Liver (tissue), 9 donors: Measurements from ENCODE around the gene TLCD3A. TPM values are rescaled to one million over a fixed set of nuclear protein-coding genes. Genes with fewer than 3 reads are reported as not detected.
A peak's percentile ranks its signal among the peaks of the same experiment; 100 is the strongest.

Experiments used
- DNase-seq: peaks from one replicate; pipeline ENCODE4 v3.0.0-alpha.2; 2017; ENCODE audit warnings: low spot score
- H3K27ac ChIP-seq, 2 donors: one replicate each; pipeline ENCODE4 v1.7.0; 2013; ENCODE audit warnings: inconsistent platforms in 2 of 2, low read length in 2 of 2, control low read depth in 1 of 2, low read depth in 1 of 2, mild to moderate bottlenecking in 1 of 2
- H3K27me3 ChIP-seq, 4 donors: one replicate each; pipeline versions ENCODE4 v1.6.1 to v1.7.0; 2013; ENCODE audit warnings: low read length in 3 of 4, inconsistent platforms in 1 of 4, mild to moderate bottlenecking in 1 of 4, moderate library complexity in 1 of 4; ENCODE audit not compliant: control insufficient read depth in 4 of 4, insufficient read depth in 4 of 4
- H3K36me3 ChIP-seq, 4 donors: one replicate each; pipeline versions ENCODE4 v1.6.1 to v1.7.0; 2013; ENCODE audit warnings: low read length in 3 of 4, mild to moderate bottlenecking in 3 of 4, low read depth in 1 of 4, moderate library complexity in 1 of 4; ENCODE audit not compliant: control insufficient read depth in 4 of 4, insufficient read depth in 3 of 4
- H3K4me1 ChIP-seq, 4 donors: one replicate each; pipeline versions ENCODE4 v1.6.1 to v1.7.0; 2013; ENCODE audit warnings: low read length in 3 of 4, mild to moderate bottlenecking in 3 of 4, moderate library complexity in 1 of 4; ENCODE audit not compliant: control insufficient read depth in 4 of 4, insufficient read depth in 4 of 4
- H3K4me3 ChIP-seq, 3 donors: one replicate each; pipeline versions ENCODE4 v1.6.1 to v1.7.0; 2013; ENCODE audit warnings: low read length in 3 of 3, control low read depth in 1 of 3, low read depth in 1 of 3, mild to moderate bottlenecking in 1 of 3
- H3K9ac ChIP-seq, 2 donors: one replicate each; pipeline ENCODE4 v1.7.0; 2013; ENCODE audit warnings: low read length in 2 of 2, mild to moderate bottlenecking in 2 of 2, moderate library complexity in 2 of 2, control low read depth in 1 of 2, low read depth in 1 of 2
- H3K9me3 ChIP-seq, 4 donors: one replicate each; pipeline versions ENCODE4 v1.6.1 to v1.7.0; 2013; ENCODE audit warnings: low read length in 3 of 4; ENCODE audit not compliant: control insufficient read depth in 4 of 4
- EGR1 ChIP-seq, 2 donors: IDR thresholded peaks; 2 replicates each; pipeline ENCODE4 v1.6.1; 2016 to 2018; ENCODE audit warnings: antibody characterized with exemption in 2 of 2, low read depth in 2 of 2
- FOXA1 ChIP-seq: IDR thresholded peaks from 2 replicates; pipeline ENCODE4 v1.6.1; 2016; ENCODE audit warnings: antibody characterized with exemption
- FOXA2 ChIP-seq: IDR thresholded peaks from 2 replicates; pipeline ENCODE4 v1.6.1; 2016; ENCODE audit warnings: antibody characterized with exemption
- GABPA ChIP-seq, 2 donors: IDR thresholded peaks in 1 of 2; conservative IDR thresholded peaks in 1 of 2; 2 replicates each; pipeline ENCODE4 v1.6.1; 2016; ENCODE audit warnings: antibody characterized with exemption in 2 of 2, mild to moderate bottlenecking in 1 of 2, moderate library complexity in 1 of 2
- HNF4A ChIP-seq, 2 donors: conservative IDR thresholded peaks; 2 replicates each; pipeline ENCODE4 v1.6.1; 2016; ENCODE audit warnings: antibody characterized with exemption in 2 of 2, mild to moderate bottlenecking in 2 of 2
- HNF4G ChIP-seq: IDR thresholded peaks from 2 replicates; pipeline ENCODE4 v1.6.1; 2016; ENCODE audit warnings: antibody characterized with exemption
- MAX ChIP-seq: IDR thresholded peaks from 2 replicates; pipeline ENCODE4 v1.6.1; 2016; ENCODE audit warnings: antibody characterized with exemption
- NR2F2 ChIP-seq: IDR thresholded peaks from 2 replicates; pipeline ENCODE4 v1.6.1; 2016; ENCODE audit warnings: antibody characterized with exemption
- RAD21 ChIP-seq, 2 donors: IDR thresholded peaks; 2 replicates each; pipeline ENCODE4 v1.6.1; 2016; ENCODE audit warnings: antibody characterized with exemption in 2 of 2, mild to moderate bottlenecking in 2 of 2
- RXRA ChIP-seq, 2 donors: IDR thresholded peaks; 2 replicates each; pipeline ENCODE4 v1.6.1; 2017 to 2018; ENCODE audit warnings: antibody characterized with exemption in 2 of 2, mild to moderate bottlenecking in 1 of 2
- SP1 ChIP-seq: IDR thresholded peaks from 2 replicates; pipeline ENCODE4 v1.6.1; 2018; ENCODE audit warnings: antibody characterized with exemption, mild to moderate bottlenecking
- ZBTB33 ChIP-seq: IDR thresholded peaks from 2 replicates; pipeline ENCODE4 v1.6.1; 2016; ENCODE audit warnings: antibody characterized with exemption
- WGBS: extraction: QIAGEN DNeasy Blood & Tissue Kit; methylation state at CpG from one replicate; pipeline ENCODE4 v1.1.7; 2013; 5-methylcytosine and 5-hydroxymethylcytosine counted together
- polyA plus RNA-seq, 2 donors: library from polyadenylated mRNA; stranded (reverse) in 1 of 2; unstranded in 1 of 2; fragments of 200-250 nt in 1 of 2; fragments of >200 nt in 1 of 2; fragmentation: Nextera tagmentation in 1 of 2; extraction: Ambion mirVana in 1 of 2; gene quantifications; one replicate each; pipeline versions ENCODE4 v1.2.1 to v1.2.3, GENCODE V29; 2013 to 2015
- total RNA-seq, 2 donors: library from RNA; depleted of rRNA; stranded (reverse); fragments of >200 nt; gene quantifications; one replicate each; pipeline ENCODE4 v1.2.3, GENCODE V29; 2014
- TF ChIP-seq, protein P1 (sequence below): IDR thresholded peaks from 2 replicates; pipeline ENCODE4 v1.6.1; 2016; ENCODE audit warnings: antibody characterized with exemption
- TF ChIP-seq, protein P2 (sequence below): IDR thresholded peaks from 2 replicates; pipeline ENCODE4 v1.6.1; 2016; ENCODE audit warnings: antibody characterized with exemption, mild to moderate bottlenecking
- donor health status: healthy.
- donor health status: healthy.
- donor health status: healthy.
- donor health status: healthy.
- donor health status: healthy.

The TLCD3A gene
- total and polyA plus RNA-seq, 4 donors: 0.57 to 2.3 (median 1.5) TPM

DNA sequence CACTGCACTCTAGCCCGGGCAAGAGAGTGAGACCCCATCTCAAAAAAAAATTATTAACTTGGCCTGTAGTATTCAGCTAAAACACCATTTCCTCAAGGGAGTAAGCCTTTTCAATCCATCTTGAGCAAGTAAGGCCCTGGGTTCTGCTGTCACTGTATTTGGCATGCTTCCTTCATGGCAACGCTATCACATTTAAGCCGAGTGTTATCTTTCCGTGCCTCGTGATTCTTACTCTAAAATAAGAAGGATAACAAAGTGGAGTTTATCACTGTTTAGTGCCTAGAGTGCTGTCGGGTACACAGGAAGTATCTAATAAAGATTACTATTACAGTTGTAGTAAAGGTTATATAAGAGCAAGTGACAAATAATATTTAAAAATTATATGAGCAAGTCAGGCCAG, 26.5 kb upstream of the TLCD3A start:
- no peaks in the 10 kb centered on the region for H3K9me3 ChIP-seq
- no peaks in the 10 kb centered on the region for H3K4me1 ChIP-seq
- no peak for DNase-seq
- H3K27ac ChIP-seq: no peak overlapping the region
- H3K36me3 ChIP-seq: peaks cover 7 to 26% (median 18%) of the 10 kb centered on the region in 4 donors
- no peak overlapping the region for H3K9ac ChIP-seq
- 75% methylated on average over 6 of the region's 6 CpGs for WGBS
- TF ChIP-seq EGR1 (IDR thresholded peaks at IDR 0.05; ENCODE audit: low read depth in 2 of 2) (no peak), NR2F2 (peak; percentile 29)
- H3K27me3 ChIP-seq: no peaks in the 10 kb centered on the region
- no peak overlapping the region for H3K4me3 ChIP-seq

DNA sequence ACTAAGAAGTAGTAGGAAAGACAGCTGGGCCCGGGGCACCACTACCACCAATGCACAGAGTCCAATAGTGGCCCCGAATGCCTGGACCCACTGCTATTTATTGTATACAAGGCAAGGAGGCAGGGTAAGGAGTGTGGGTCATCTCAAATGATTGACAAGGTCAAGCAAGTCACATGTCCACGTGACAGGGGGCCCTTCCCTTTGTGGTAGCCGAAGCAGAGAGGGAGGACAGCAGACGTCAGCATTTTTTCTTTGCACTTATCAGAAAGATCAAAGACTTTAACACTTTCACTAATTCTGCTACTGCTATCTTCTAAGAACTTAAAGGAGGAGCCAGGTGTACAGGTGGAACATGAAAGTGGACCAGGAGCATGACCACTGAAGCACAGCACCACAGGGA, 24.3 kb upstream of the TLCD3A start:
- Histone ChIP-seq H3K4me1 (peaks cover 0 to 5% (median 3%) of the 10 kb centered on the region in 4 donors), H3K9me3 (no peaks in the 10 kb centered on the region), H3K36me3 (peaks cover 5 to 26% (median 17%) of the 10 kb centered on the region in 4 donors), H3K9ac (no peak overlapping the region), H3K27ac (no peak overlapping the region), H3K4me3 (no peak overlapping the region), H3K27me3 (no peaks in the 10 kb centered on the region)
- no peak for DNase-seq
- TF ChIP-seq RXRA (IDR thresholded peaks at IDR 0.05) (no peak), NR2F2 (no peak), FOXA2 (no peak), EGR1 (IDR thresholded peaks at IDR 0.05; ENCODE audit: low read depth in 2 of 2) (no peak), MAX (no peak), FOXA1 (no peak), RAD21 (IDR thresholded peaks at IDR 0.05) (no peak), GABPA (IDR thresholded peaks at IDR 0.05 in 1 of 2, conservative IDR thresholded peaks at IDR 0.05 in 1 of 2) (no peak), ZBTB33 (no peak), HNF4G (no peak), HNF4A (conservative IDR thresholded peaks at IDR 0.05) (no peak), SP1 (no peak)
- TF ChIP-seq, protein P1, sequence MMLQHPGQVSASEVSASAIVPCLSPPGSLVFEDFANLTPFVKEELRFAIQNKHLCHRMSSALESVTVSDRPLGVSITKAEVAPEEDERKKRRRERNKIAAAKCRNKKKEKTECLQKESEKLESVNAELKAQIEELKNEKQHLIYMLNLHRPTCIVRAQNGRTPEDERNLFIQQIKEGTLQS: no peak
- TF ChIP-seq, protein P2, sequence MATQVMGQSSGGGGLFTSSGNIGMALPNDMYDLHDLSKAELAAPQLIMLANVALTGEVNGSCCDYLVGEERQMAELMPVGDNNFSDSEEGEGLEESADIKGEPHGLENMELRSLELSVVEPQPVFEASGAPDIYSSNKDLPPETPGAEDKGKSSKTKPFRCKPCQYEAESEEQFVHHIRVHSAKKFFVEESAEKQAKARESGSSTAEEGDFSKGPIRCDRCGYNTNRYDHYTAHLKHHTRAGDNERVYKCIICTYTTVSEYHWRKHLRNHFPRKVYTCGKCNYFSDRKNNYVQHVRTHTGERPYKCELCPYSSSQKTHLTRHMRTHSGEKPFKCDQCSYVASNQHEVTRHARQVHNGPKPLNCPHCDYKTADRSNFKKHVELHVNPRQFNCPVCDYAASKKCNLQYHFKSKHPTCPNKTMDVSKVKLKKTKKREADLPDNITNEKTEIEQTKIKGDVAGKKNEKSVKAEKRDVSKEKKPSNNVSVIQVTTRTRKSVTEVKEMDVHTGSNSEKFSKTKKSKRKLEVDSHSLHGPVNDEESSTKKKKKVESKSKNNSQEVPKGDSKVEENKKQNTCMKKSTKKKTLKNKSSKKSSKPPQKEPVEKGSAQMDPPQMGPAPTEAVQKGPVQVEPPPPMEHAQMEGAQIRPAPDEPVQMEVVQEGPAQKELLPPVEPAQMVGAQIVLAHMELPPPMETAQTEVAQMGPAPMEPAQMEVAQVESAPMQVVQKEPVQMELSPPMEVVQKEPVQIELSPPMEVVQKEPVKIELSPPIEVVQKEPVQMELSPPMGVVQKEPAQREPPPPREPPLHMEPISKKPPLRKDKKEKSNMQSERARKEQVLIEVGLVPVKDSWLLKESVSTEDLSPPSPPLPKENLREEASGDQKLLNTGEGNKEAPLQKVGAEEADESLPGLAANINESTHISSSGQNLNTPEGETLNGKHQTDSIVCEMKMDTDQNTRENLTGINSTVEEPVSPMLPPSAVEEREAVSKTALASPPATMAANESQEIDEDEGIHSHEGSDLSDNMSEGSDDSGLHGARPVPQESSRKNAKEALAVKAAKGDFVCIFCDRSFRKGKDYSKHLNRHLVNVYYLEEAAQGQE: no peak
- WGBS: 63% methylated on average over 5 of the region's 5 CpGs
